Inferior parietal cortex (tissue), 1 donor: Measurements from ENCODE around the gene MDK.

Source experiments
- DNase-seq: peaks from one replicate; pipeline ENCODE4 v3.0.0-alpha.2; 2016; ENCODE audit errors: extremely low spot score

Gene MDK

GRCh38 chr11:46381048-46381818 is at the start of gene MDK:
MDK (plus strand) TSS chr11:46381669; CDS start chr11:46382058, 389 bp downstream.
- DNase-seq: no peak

GRCh38 chr11:46332093-46332567 is 49.3 kb upstream of the MDK start:
- DNase-seq: no peak

DNA sequence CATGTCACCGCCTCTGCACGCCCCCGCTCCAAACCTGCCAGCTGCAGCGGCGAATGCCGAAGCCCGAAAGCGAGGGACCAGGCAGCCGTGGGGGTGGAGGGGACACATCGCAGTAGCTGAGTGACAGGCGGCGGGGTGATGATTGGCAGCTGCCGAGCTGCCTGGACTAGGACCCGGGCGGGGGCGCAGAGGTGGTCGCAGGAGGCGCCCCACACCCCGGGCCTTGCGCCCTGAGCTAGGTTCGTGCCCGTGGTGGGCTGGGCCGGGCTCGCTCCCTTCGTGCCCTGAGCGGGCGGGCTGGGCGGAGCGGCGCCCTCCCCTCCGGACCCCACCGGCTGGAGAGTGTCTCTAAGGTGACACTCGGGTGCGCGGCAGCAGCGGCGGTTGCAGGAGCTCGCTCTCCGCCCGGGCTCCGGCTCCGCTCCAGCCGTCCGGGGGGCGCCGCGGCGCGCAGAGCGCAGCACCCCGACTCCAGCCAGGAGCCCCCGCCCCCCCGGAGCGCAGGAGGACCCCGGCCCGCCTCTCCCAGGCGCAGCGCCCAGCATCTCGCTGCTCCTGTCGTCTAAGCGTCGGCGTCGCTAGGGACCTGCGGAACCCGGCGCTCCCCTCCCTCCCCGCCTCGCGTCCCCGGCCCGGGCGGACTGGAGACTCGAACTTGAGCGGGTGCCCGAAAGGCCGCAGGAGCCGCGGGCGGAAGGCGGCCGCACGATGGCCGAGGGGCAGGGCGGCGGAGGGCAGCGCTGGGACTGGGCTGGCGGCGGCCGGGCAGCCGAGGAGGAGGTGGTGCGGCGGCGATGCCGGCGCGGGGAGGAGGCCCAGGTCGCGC is 48.7 kb upstream of the MDK start:
- no peak for DNase-seq

GRCh38 chr11:46333394-46333947 is 48.0 kb upstream of the MDK start:
- DNase-seq: no peak

DNA sequence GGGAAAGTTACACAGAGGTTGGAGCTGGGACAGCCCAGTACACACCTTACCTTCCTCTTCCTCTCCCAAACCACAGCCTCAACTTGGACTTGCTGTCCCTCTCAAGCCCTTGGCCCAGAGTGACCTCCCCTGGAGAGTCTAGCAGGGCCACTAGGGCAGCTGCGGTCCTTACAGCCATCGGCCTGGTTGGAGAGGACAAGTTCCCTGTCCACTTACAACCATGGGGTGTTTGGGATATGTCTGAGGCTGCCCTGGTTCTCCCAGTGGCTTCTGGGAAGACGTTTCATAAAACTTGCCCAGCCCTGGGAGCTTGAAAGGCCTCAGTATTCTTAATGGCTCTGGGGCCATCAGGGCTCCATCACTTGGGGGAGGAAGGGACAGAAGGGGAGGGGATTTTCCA is 47.3 kb upstream of the MDK start:
- DNase-seq: no peak

- DNase-seq: no peak
These were observed 46.2 kb upstream of the MDK start for GRCh38 chr11:46335271-46335670.

GRCh38 chr11:46335890-46336562 is 45.4 kb upstream of the MDK start:
- DNase-seq: no peak

GRCh38 chr11:46336563-46337180 is 44.8 kb upstream of the MDK start:
- DNase-seq: no peak

DNA sequence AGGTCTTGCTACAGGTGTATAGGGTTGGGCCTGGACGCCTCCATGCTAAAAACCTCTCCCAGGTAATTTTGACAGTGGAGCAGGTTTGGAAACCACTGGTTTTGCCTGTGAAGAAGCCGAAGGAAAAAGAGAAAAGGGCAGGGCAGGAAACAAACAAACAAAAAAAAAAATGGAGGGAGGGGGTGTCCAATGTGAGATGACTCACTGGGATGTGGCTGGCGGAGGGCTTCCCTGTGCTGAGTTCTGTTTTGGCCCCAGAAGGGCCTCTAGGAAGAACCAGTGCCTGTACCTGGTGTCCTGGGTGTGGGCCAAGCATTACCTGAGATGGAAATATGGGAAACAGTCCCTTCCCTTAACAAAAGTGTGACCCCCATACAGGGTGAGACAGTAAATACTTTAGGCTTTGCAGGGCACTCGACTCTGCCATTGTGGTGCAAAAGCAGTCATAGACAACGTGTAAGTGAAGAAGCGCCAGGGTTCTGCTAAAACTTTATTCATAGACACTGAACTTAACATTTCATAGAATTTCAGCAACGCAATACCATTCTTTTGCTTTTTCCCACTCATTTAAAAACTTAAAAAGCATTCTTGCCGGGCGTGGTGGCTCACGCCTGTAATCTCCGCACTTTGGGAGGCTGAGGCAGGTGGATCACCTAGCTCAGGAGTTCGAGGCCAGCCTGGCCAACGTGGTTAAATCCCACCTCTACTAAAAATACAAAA is 43.7 kb upstream of the MDK start:
- DNase-seq: no peak

- DNase-seq: no peak
These were observed 42.9 kb upstream of the MDK start for GRCh38 chr11:46338636-46338987.

- DNase-seq: no peak
These were observed 42.3 kb upstream of the MDK start for GRCh38 chr11:46338988-46339666.

- DNase-seq: no peak
These were observed 41.7 kb upstream of the MDK start for GRCh38 chr11:46339816-46340215.

DNA sequence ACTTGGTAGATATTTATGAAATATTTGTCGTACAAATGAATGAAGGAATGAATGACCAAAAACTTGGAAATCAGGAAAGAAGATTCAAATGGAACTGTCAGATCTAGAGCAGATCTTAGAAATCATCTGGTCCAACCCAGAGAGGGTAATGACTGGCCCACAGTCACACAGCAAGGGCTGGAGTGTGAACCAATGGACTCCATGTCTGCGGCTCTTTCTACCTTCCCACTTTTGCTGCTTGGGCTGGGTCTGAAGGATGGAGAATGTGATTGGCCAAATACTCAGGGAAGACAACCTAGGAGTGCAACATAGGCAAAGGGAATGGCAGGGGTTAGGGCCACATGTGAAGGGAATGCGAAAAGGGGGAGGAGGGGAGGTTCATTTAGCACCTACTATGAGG is 40.0 kb upstream of the MDK start:
- no peak for DNase-seq

DNA sequence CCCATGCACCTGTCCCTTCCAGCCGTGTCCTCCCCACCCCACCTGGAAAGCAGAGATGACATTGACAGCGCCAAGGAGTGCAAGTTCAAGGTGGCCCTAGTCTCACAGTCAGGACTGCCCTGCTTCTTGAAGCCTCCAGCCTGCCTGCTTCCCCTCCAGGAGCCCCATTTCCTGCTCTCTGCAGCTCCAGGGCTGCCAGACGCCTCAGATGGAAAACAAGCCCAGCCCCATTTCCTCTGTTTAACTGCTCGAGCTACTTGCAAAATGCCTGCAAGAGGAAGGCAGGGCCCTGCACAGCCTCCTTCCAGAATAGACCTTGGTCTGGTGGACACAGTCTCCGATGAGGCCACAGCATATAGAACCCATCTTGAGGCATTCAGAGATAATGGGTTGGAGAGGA is 39.2 kb upstream of the MDK start:
- DNase-seq: no peak

- no peak for DNase-seq
These were observed 37.9 kb upstream of the MDK start for GRCh38 chr11:46343520-46343919.

GRCh38 chr11:46345131-46345597 is 36.3 kb upstream of the MDK start:
- DNase-seq: no peak

DNA sequence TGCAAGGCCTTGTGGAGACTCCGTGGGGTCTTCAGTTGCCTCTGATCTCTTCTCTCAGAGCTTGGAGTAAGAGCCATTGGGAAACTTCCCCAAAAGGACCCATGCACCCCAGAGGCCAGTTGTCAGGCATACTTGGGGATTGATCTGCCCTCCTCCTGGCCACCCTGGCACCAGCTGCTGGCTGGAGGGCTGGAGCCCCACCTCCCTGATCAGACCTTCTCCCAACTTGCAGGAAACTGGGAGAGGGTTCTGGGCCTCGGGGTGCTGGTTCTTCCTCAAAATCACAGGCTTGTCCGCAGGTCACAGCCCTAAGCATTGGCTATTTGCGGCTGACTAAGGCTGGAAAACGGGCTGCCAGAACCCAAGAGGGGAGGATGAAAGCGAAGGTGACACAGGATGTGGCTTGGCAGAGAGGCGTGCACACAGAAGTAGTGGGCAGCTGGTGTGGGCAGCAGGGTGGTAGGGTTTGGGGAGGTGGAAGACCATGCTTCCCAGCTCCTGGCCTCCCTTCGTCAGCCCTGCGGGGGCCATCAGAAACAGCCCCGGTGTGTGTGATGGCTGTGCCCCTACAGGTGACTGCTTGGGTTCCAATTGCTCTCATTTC is 35.5 kb upstream of the MDK start:
- DNase-seq: no peak

DNA sequence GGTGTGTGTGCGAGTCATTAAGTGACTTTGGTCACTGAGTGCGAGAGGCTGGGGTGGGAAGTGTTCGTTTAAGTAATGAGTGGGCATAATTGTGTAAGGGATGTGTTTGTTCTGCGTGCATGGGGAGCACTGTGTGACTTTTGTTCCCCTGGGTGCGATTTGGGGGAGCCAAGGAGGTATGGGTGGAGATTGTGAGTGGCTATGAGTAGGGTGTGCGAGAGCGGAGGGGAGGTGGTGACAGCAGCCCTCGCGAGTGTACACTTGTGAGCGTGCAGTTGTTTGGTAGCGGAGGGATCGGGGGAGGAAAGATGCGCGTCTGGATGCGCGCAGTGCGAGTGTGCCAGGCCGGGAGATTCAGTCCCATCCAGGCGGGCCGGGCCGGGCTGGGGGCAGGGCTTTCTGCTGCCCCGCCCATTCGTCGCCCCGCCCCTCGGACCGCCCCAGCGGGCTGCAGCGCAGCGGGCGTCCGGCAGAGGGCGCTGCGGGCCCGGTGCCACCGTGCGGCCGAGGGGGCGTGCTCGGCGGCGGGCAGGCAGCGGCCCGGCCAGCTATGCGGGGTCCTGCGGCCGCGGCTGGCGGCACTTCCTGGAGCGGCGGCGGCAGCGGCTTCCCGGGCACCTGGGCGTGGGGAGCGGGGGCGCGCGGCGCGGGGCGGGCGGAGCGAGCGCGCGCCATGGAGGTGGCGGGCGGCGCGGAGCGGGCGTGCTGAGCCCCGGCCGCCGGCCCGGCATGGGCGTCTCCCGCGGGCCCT is 34.4 kb upstream of the MDK start, which contains the start of gene DGKZ:
DGKZ (plus strand) TSS at position 578 of the 751 bp plus-strand sequence. CDS start 197 bp downstream, outside the sequence.
- DNase-seq: peak; percentile 81
